ENCODE measurements around the gene PAIP1.

GRCh38 chr5:43555895-43556606, 826 bp downstream of the PAIP1 start:
- no peak for TF ChIP-seq MAX (IDR thresholded peaks at IDR 0.05; ENCODE audit: insufficient read depth, insufficient read length)
- TF ChIP-seq, protein P1, sequence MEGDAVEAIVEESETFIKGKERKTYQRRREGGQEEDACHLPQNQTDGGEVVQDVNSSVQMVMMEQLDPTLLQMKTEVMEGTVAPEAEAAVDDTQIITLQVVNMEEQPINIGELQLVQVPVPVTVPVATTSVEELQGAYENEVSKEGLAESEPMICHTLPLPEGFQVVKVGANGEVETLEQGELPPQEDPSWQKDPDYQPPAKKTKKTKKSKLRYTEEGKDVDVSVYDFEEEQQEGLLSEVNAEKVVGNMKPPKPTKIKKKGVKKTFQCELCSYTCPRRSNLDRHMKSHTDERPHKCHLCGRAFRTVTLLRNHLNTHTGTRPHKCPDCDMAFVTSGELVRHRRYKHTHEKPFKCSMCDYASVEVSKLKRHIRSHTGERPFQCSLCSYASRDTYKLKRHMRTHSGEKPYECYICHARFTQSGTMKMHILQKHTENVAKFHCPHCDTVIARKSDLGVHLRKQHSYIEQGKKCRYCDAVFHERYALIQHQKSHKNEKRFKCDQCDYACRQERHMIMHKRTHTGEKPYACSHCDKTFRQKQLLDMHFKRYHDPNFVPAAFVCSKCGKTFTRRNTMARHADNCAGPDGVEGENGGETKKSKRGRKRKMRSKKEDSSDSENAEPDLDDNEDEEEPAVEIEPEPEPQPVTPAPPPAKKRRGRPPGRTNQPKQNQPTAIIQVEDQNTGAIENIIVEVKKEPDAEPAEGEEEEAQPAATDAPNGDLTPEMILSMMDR (IDR thresholded peaks at IDR 0.05; ENCODE audit: extremely low read depth in 1 of 2, insufficient read depth in 1 of 2, low read depth in 1 of 2, low read length in 2 of 2) = no peak
- peak; percentile 53 for TF ChIP-seq POLR2A (IDR thresholded peaks at IDR 0.05; ENCODE audit: low read depth, low read length)
- no peak for TF ChIP-seq EZH2 (IDR thresholded peaks at IDR 0.05; ENCODE audit: borderline replicate concordance, low read depth, low read length, severe bottlenecking)
- TF ChIP-seq POLR2AphosphoS5 (IDR thresholded peaks at IDR 0.05; ENCODE audit: insufficient read depth, low read depth, low read length) = no peak
- TF ChIP-seq JUN (IDR thresholded peaks at IDR 0.05; ENCODE audit: borderline replicate concordance, insufficient read depth, insufficient read length, low read depth) = no peak
- no peak for TF ChIP-seq FOS (IDR thresholded peaks at IDR 0.05; ENCODE audit: borderline replicate concordance, insufficient read depth, low read length)
- no peak for TF ChIP-seq MYC (IDR thresholded peaks at IDR 0.05; ENCODE audit: low read depth, low read length)
